Stimulated activated naive CD4-positive, alpha-beta T cell treated with Interleukin-2 at 50 U/mL for 16 hours (primary cell): ENCODE measurements around the gene AKT1.
"Not testable (repeated sequence)": the region's sequence is repeated elsewhere in the genome, so short reads cannot be mapped to it uniquely, and the experiment has no call there.

Source experiments
- DNase-seq: peaks from one replicate; lab custom pipeline; 2025; lab: John Stamatoyannopoulos, UW

Gene AKT1

GRCh38 chr14:104794993-104795780 lies at the start of gene AKT1:
Gene AKT1, minus strand, starts transcription at chr14:104795748. Its CDS starts 3,105 bp downstream, at chr14:104792643.
- DNase-seq: no peak

GRCh38 chr14:104845033-104845666 lies 49.6 kb upstream of the AKT1 start:
- no peak for DNase-seq

GRCh38 chr14:104844306-104845032 lies 48.9 kb upstream of the AKT1 start:
- DNase-seq: no peak

GRCh38 chr14:104843442-104844305 lies 48.1 kb upstream of the AKT1 start:
- no peak for DNase-seq

GRCh38 chr14:104843006-104843405 lies 47.5 kb upstream of the AKT1 start:
- DNase-seq: no peak

- no peak for DNase-seq
Observed at GRCh38 chr14:104841730-104842129, 46.2 kb upstream of the AKT1 start.

- not testable (repeated sequence) for DNase-seq
Observed at GRCh38 chr14:104836171-104836935, 40.8 kb upstream of the AKT1 start.

GRCh38 chr14:104830781-104831180 lies 35.2 kb upstream of the AKT1 start:
- DNase-seq: no peak

GRCh38 chr14:104827177-104828055 lies 31.9 kb upstream of the AKT1 start:
- DNase-seq: peak; percentile 58

- no peak for DNase-seq
Observed at GRCh38 chr14:104826861-104827176, 31.3 kb upstream of the AKT1 start.

- DNase-seq: peak; percentile 91
Observed at GRCh38 chr14:104826189-104826860, 30.8 kb upstream of the AKT1 start.

- no peak for DNase-seq
Observed at GRCh38 chr14:104824353-104824997, 28.9 kb upstream of the AKT1 start.

GRCh38 chr14:104822821-104823615 lies 27.5 kb upstream of the AKT1 start:
- no peak for DNase-seq

GRCh38 chr14:104821971-104822608 lies 26.5 kb upstream of the AKT1 start:
- DNase-seq: no peak

- no peak for DNase-seq
Observed at GRCh38 chr14:104821229-104821945, 25.8 kb upstream of the AKT1 start.

- no peak for DNase-seq
Observed at GRCh38 chr14:104820669-104821228, 25.2 kb upstream of the AKT1 start.

- no peak for DNase-seq
Observed at GRCh38 chr14:104819361-104819781, 23.8 kb upstream of the AKT1 start.
